ENCODE data around the gene KXD1.
"Not testable (repeated sequence)": the region's sequence is repeated elsewhere in the genome, so short reads cannot be mapped to it uniquely, and the experiment has no call there.

The KXD1 gene, protein sequence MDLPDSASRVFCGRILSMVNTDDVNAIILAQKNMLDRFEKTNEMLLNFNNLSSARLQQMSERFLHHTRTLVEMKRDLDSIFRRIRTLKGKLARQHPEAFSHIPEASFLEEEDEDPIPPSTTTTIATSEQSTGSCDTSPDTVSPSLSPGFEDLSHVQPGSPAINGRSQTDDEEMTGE

DNA sequence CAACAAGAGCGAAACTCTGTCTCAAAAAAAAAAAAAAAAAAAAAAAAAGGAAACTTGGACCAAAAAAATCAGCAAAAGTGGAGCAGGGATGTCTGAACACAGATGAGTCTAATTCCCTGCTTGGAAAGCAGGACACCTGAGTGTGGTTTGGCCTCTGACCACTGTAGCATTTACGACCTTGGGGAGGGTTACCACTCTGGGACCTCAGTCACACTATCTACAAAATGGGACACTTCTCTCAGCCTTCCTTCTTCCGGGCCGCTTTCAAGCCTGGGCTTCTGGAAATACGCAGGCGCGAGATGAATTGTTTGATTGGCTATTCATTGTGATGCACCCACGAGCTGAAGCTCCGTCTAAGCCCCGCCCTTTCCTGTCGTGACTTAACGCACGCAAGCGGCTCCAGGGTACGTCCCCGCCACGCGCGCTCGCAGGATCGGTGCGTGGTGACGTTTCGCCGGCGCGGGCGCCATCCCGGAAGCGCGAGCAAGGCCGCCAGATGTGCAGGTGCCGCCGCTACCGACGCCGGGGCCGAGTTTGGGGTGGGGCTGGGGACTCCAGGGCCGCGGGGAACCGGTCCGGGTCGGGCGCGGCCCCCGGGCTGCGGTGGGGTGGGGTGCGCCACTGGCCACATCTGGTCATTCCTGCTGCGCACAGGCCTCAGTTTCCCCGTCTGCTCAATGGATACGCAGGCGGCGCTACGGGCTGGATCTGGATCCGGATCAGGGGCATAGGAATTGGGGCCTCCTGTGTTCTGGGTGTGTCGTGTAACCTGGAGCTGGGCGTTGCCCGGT, at the start of gene KXD1:
TSS of gene KXD1 (plus strand) at position 460 of the 791 bp plus-strand sequence. CDS start 4,187 bp downstream, outside the sequence.
- peak; percentile 79 for DNase-seq

DNA sequence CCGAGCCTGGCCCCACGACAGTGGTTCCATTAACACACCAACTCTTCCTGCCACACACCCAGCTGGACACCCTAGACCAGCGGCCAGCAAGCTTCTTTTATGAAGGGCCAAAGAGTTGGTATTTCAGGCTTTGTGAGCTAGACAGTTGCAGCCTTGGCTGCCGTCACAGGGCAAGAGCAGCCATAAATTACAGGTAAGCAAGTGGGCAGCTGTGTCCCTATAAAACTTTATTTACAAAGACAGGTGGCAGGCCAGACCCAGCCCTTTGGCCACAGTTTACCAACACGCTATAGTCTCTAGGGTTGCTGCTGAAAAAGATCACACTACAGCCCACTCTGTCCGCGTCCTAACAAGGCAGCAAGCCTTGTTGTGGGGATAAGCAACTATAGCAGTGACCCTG, 49.1 kb upstream of the KXD1 start:
- no peak for DNase-seq

DNA sequence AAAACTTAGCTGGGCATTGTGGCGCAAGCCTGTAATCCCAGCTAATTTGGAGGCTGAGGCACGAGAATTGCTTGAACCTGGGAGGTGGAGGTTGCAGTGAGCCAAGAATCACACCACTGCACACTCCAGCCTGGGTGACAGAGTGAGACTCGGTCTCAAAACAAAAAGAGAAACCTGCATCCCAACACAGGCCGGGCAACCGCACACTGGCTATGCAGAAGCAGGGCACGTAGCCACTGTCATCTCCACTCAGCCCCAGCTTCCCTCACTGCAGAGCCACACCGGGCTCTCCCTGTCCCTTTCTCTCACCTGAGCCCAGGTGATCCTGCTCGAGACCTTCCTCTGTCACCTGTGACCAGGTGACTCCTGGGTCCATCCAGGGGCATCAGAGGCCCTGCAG, 47.5 kb upstream of the KXD1 start:
- DNase-seq, result no peak

DNA sequence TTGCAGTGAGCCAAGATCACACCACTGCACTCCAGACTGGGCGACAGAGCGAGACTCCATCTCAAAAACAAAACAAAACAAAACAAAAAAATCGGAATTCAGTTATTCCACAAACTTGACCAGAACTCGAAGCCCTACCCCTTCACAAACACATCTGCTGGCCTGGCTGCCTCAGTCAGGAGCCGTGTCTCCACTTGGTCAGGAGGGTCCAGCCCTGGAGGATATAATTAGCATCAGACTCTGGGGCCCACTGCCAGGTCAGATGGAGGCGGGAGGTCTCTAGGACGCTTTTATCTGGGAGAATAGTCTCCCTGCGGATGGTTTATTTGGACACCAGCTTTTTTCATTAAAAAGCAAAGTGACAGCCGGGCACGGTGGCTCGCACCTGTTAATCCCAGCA, 43.8 kb upstream of the KXD1 start:
- no peak for DNase-seq

DNA sequence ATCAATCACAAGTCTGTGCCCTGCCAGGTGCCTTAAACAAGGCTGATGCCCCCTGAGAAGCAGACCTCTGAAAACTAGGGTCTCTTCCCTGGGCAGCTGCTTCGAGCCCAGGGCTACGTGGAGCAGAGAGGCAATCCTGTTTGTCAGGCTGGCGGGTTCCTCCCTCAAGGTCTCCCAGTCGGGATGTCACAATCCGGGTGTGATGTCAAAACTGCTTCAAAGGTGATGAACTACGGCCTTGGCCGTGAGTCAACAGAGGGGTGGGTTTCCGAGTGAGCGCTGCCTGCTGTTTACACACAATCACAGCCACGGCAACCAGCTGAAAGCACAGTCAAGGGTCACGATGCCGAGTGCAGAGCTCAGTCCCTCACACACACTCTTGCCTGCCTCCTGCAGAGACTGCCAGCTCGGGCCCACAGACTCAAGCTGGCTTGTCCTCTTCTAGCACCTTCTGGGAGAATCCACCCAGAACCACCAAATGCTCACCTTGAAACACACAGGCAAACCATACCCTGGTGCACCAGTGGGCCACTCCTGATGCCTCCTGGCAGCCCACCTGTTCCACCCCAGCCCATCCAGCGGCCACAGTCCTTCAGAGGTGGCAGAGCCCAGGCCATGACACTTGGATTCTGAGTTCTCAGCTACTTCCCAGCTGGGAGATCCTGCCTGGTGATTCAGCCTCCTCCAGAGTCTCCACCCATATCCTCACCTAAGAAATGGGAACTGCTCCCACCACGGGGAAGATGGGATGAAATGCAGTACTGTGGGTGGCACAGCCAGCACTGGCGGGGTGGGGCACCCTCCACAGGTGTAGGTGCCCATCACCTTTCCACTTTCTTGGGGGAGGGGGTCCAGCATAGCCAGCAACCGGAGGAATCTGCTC, 42.6 kb upstream of the KXD1 start:
- no peak for DNase-seq

DNA sequence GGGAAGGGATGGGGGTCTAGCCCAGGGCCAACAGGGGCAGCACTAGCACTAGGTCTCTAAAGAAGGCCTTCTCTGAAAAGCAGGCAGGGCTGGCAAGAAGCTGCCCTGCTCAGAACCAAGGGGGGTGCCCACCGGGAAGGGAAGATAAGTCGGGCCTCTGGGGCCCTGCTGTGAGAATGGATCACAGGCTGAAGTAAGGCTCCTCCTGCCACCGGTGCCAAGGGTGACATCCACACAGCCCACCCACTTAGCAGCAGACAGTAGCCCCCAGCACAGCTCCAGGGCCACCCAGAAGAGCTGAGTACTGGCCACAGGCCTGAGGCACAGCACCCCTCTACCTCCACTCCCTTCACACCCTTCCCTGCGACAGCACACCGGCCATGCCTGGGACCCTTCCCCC, 41.7 kb upstream of the KXD1 start:
- DNase-seq, result no peak

DNA sequence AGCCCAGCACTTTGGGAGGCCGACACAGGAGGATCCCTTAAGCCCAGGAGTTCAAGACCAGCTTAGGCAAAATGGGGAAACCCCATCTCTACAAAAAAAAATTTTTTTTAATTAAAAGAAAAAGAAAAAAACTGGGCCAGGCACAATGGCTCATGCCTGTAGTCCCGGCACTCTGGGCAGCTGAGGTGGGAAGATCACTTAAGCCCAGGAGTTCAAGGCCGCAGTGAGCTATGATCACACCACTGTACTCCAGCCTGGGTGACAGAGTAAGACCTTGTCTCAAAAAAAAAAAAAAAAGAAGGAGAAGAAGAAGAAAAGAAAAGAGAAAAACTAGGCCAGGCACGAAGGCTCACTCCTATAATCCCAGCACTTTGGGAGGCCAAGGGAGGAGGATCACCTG, 40.1 kb upstream of the KXD1 start:
- DNase-seq, result no peak

DNA sequence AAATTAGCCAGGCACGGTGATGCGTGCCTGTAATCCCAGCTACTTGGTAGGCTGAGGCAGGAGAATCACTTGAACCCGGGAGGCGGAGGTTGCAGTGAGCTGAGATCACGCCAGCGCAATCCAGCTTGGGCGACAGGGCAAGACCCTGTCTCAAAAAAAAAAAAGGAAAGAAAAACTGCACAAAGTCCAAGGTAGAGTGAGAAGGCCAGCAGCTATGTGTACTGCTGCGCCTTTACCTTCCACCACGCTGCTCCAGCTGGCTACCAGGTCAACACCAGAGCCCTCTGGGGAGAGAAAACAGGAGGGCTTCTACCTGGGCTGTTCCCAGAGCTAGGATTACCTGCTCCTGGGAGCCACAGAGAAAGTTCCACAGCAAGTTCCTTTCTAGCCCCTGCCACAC, 39.0 kb upstream of the KXD1 start:
- no peak for DNase-seq

DNA sequence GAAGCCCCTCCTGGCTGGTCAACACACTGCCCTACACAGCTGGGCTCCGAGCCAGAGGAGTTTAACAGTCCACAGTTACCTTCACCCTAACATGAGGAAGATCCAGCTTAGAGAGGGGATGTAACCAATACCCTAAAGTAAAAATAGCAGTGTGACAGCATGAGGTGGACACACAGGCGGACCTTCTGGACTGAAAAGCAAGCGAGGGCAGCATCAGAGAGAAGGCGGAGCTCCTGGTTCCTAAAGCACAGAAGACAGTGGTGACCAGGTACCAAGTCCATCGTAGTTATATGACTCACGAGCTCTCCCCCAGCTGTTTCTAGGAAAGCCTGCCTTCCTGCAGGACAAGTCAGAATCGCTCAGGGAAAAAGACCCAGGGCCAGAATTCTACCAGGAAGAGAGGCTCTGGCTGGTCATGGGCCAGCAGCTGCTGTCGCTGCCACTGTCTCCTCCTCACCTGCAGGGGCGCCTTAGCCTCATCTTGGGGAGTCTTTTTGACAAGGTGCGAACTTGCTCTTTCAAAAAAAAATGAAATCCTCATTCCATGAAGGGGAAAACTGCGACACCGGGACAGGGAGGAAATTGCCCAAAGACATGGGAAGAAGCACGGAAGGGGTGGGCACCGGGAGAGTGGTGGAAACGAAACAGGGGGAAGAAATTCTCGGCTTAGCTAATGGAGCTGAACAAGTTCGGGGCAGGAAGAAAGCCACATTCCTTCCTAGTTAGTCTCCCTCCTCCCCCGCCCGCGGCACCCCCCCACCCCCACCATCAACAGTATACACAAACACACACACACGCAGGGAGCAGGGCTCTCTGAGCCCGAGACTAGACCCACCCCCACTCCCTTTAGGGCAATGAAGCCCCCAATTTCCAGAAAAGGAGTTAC, 37.5 kb upstream of the KXD1 start:
- DNase-seq, result peak; percentile 1

DNA sequence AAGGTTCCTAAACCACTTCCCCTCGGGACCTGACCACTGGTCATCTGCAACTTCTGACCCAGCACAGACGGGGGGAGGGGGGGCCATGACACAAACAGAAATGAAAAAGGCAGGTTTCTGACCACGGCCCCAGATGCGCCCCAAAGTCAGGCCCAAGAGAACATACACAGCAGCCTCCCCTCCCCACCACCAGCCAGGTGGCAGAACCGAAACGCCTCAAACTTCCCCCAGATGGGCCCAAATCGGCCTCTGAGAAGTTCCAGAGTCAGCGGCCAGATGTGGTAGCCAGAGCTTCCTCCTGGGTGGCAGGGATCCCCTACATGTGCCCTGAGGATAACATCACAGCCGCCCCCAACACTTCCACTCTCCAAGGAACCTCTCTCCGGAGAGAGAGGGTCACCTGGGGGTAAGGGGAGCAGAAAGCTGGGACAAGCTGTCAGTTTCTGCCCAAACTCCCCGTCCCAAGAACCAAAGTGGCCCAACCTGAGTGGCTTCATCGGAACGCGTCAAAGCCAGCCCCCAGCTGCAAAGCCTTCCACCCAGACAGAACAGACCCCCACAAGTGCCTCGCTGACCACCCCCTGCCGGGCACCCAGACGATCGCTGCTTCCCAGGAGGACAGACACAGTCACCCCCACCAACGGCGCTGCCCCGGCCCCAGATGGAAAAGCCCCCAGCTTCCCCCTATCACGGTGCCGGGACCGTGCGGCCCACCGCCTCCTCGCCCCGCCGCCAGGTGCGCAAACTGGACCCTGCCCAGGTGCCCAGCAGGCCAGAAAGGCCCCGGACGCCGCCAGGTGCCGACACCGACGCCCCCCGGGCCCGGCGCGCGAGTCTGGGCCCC, 36.6 kb upstream of the KXD1 start:
- no peak for DNase-seq

DNA sequence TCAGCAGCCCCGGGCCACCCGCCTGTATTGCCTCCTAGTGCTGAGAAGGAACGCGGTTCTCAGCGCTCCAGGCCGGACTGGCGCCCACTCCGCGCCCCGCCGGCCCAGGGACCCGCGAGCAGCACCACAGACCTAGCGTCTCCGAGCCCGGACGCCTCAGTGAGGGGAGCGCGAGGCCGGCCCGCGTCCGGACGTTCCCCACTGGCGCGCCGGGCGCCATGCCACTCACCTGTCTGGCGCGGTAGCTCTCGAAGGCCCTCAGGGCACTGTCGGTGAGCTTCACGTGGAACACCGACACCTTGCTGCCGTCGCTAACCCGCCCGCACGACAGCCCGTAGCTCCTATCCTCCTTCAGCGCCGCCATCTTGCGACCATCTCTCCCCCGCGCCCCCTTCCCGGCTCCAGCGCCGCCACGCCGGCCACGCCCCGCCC, 36.0 kb upstream of the KXD1 start, which contains the start of gene ELL:
TSS of gene ELL (minus strand) at position 379 of the 432 bp plus-strand sequence. CDS start at position 364, 15 bp downstream.
- no peak for DNase-seq

DNA sequence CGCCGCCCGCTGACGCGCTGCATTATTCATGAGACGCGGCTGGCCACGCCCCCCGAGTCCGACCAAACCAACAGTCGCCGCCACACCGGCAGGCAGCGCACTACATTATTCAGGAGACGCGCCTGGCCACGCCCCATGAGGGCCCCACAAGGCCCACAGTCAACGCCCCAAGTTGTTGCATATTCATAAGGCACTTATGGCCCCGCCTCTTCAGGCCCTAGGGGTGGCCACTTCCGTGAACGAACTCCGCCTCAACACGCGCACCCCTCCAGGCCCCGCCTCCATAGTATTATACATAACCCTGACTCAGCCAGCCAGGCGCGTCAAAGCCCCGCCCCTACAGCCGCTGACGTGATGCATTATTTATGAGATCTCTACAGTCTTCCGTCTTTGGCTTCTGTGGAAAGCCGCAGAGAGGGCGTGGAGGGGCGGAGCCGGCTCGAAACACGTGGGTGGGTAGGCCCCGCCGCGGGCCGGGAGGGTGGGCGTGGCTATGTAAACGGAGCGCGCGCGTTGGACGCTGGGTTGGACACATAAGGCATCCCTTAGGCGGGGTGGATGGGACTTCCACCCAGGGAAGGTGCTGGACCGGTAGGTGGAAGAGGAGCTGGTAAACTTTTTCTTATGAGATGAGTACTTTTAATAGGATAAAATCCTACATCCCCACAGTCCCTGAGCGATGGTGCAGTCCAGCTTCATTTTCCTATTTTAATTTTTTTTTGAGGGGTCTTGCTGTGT, 35.4 kb upstream of the KXD1 start:
- DNase-seq, result peak; percentile 97

DNA sequence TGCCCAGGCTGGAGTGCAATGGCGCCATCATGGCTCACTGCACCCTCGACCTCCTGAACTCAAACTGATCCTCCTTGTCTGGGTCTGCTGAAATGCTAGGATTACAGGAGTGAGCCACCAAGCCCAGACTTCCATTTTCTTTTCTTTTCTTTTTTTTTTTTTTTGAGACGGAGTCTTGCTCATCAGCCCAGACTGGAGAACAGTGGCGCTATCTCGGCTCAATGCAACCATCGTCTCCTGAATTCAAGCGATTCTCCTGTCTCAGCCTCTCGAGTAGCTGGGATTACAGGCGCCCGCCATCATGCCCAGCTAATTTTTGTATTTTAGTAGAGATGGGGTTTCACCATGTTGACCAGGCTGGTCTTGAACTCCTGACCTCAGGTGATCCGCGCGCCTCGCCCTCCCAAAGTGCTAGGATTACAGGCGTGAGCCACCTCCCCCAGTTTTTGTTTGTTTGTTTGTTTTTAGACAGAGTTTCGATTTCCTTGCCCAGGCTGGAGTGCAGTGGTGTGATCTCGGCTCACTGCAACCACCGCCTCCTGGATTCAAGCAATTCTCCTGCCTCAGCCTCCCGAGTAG, 34.7 kb upstream of the KXD1 start:
- not testable (repeated sequence) for DNase-seq

DNA sequence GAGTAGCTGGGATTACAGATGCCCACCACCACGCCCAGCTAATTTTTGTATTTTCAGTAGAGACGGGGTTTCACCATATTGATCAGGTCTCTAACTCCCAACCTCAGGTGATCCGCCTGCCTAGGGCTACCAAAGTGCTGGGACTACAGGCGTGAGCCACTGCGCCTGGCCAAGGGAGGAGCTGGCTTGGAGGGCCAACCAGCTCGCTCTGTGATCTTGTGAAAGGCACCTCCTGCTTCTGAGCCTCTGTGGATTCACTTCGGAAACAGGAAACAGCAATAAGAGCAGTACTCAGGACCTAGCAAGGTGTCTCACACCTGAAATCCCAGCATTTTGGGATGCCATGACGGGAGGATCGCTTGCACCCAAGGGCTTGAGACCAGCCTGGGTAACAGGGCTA, 33.8 kb upstream of the KXD1 start:
- DNase-seq, result no peak

DNA sequence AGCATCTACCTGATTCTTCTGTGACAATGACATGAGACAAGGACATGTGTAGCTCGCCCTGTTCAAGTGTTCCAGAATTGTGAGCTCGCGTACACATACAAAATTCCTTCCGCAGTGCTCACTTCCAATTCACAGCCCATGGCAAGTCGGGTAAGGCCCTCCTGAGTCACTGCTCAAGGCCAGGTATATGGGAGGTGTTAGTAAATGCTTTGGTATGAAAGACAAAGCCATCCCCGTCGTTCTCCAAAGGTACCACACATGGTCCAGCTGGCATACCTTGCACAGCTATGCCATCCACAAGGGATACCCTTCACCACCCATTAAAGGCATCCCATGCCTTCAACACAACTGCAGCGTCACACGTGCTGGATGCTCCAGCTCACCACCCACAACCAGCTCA, 31.4 kb upstream of the KXD1 start:
- no peak for DNase-seq

DNA sequence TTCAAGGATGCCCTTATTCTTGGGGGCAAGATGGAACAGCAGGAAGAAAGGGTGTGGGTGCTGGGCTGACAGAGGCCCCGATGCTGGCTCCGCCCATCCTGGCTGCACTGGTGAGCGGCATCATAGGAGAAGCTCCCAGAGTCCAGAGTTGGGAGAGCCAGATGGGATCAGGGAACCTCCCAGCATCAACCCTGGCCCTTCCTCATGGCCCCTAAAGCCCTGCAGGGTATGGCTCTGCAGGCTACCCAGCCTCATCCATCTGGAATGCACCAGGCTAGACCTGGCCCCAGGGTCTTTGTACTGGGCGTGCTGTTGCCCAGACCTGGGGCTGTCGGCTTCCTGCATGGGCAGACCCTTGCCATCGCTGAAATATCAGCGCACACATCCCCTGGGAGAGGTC, 27.9 kb upstream of the KXD1 start:
- no peak for DNase-seq

DNA sequence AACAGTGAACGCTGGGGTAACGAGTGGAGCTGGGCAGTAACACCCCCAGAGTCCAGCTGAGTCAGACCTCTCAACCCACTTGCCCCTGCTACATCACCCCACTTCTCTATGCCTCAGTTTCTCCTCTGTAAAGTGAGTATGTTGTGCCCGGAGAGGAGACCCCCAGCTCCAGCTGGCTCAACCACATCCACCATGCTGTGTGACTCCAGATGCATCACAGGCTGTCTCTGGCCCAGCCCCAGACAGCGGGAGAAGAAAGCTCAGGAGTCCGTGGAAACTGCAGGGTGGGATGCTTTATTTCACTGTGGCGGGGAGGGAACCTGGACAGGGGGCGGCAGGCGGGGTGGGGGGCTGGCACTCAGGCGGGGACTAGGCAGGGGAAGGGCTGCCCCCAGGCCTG, 26.2 kb upstream of the KXD1 start:
- DNase-seq, result no peak

DNA sequence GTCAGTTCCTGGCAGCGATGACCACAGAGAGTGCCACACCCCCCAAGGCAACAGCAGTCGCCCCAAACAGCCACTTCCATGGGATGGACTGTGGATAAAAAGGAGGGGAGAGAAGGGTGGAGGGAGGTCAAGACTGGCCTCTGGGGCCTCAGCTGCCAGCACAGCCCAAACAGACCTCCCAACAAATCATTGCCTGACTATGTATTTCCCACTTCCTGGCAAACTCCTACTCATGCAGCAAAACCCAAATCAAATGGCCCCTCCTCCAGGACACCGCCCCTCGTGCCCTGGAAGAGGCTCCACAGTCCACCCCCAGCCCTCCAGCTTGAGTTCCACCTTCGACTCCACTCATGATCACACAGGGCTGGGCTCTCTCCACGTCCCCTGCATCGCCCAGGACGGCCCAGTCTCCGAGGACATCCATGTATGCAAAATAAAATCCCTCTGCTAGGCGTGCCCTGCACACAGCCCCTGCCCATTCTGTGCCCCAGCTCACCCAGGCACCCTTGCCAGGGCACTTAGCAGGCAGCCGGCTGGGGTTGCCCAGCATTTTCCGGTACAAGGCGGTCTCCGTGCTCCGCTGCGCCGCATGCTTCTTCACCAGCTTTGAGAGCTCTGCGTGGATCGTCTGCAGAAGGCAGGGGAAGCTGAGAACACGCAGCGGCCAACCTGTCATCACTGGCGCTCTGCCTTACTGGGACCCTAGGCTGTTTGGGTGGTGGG, 25.3 kb upstream of the KXD1 start:
- DNase-seq, result no peak

DNA sequence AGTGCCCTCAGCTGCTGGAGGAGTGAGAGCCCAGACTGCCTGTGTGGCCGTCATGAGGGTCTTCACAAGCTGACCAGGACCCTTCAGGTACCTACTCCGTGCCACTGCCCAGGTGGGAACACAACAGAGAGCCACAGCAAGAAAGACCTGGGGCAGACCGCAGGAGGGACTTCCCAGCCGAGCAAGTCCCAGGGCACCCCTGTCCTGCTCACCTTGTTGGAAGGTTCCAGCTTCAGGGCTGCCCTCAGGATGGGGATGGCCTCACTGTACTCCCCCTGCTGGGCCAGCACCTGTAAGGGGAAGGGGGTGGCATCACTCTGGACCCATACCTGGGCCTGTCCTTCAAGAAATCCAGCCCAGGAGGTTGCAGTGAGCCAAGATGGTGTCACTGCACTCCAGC, 24.6 kb upstream of the KXD1 start:
- no peak for DNase-seq

DNA sequence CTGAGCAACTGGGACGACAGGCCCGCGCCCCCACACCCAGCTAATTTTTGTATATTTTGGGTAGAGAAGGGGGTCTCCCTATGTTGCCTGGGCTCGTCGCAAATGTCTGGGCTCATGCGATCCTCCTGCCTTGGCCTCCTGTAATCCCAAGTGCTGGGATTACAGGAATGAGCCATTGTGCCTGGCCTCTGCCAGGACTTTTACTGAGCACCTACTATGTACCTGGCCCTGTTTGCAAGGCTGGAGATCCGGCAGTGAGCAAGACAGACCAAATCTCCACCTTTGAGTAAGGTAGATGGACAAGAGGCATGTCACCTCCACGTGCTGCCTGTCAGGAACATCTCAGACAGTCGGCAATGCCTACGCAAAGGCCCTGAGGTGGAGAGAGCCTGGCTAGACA, 21.2 kb upstream of the KXD1 start:
- no peak for DNase-seq

Measured in NCI-H748 treated with DMSO at 0.1 percent for 48 hours (cell line).